ENCODE data around the gene CLIP2. TPM values are rescaled to one million over a fixed set of nuclear protein-coding genes. Genes with fewer than 3 reads are reported as not detected.
"Not testable (repeated sequence)": the region's sequence is repeated elsewhere in the genome, so short reads cannot be mapped to it uniquely, and the experiment has no call there.

Gene CLIP2
- total RNA-seq, 1 donor from 2014 or later, result 32.6 TPM

- not testable (repeated sequence) for H3K36me3 Mint-ChIP-seq (ENCODE audit: low read depth); H3K4me1 Mint-ChIP-seq (ENCODE audit: low read depth); H3K27me3 Mint-ChIP-seq (ENCODE audit: low read depth); H3K9me3 Mint-ChIP-seq (ENCODE audit: low read depth); H3K4me3 Mint-ChIP-seq (ENCODE audit: unreplicated experiment)
- peak; percentile 22 for DNase-seq (ENCODE audit: low spot score)
- TF ChIP-seq CTCF (IDR thresholded peaks at IDR 0.05), result peak; percentile 83
- H3K27ac Mint-ChIP-seq (ENCODE audit: unreplicated experiment), result peak overlapping the region; percentile 76
These were observed 104.5 kb downstream of the CLIP2 start for GRCh38 chr7:74393722-74394121.

GRCh38 chr7:74394601-74395000, 105.4 kb downstream of the CLIP2 start:
- H3K27ac Mint-ChIP-seq (ENCODE audit: unreplicated experiment); H3K9me3 Mint-ChIP-seq (ENCODE audit: low read depth); H3K27me3 Mint-ChIP-seq (ENCODE audit: low read depth); H3K36me3 Mint-ChIP-seq (ENCODE audit: low read depth); H3K4me1 Mint-ChIP-seq (ENCODE audit: low read depth); H3K4me3 Mint-ChIP-seq (ENCODE audit: unreplicated experiment): not testable (repeated sequence)
- peak; percentile 76 for TF ChIP-seq CTCF (IDR thresholded peaks at IDR 0.05)
- DNase-seq (ENCODE audit: low spot score), result peak; percentile 55

GRCh38 chr7:74395745-74396311, 106.6 kb downstream of the CLIP2 start:
- Mint-ChIP-seq H3K27me3 (ENCODE audit: low read depth) (no peaks in the 10 kb centered on the region), H3K27ac (ENCODE audit: unreplicated experiment) (no peak overlapping the region), H3K4me1 (ENCODE audit: low read depth) (peaks cover 7% of the 10 kb centered on the region), H3K4me3 (ENCODE audit: unreplicated experiment) (no peak overlapping the region), H3K9me3 (ENCODE audit: low read depth) (no peaks in the 10 kb centered on the region), H3K36me3 (ENCODE audit: low read depth) (peaks cover 6% of the 10 kb centered on the region)
- no peak for TF ChIP-seq CTCF (IDR thresholded peaks at IDR 0.05)
- DNase-seq (ENCODE audit: low spot score), result peak; percentile 8

GRCh38 chr7:74396993-74397392, 107.8 kb downstream of the CLIP2 start:
- peak; percentile 75 for DNase-seq (ENCODE audit: low spot score)
- Mint-ChIP-seq H3K27me3 (ENCODE audit: low read depth) (no peaks in the 10 kb centered on the region), H3K36me3 (ENCODE audit: low read depth) (peaks cover 8% of the 10 kb centered on the region), H3K27ac (ENCODE audit: unreplicated experiment) (no peak overlapping the region), H3K9me3 (ENCODE audit: low read depth) (no peaks in the 10 kb centered on the region), H3K4me3 (ENCODE audit: unreplicated experiment) (no peak overlapping the region), H3K4me1 (ENCODE audit: low read depth) (peaks cover 7% of the 10 kb centered on the region)
- TF ChIP-seq CTCF (IDR thresholded peaks at IDR 0.05), result no peak

GRCh38 chr7:74398426-74398825, 109.2 kb downstream of the CLIP2 start:
- Mint-ChIP-seq H3K27ac (ENCODE audit: unreplicated experiment) (no peak overlapping the region), H3K27me3 (ENCODE audit: low read depth) (no peaks in the 10 kb centered on the region), H3K4me1 (ENCODE audit: low read depth) (peaks cover 6% of the 10 kb centered on the region), H3K9me3 (ENCODE audit: low read depth) (no peaks in the 10 kb centered on the region), H3K36me3 (ENCODE audit: low read depth) (peaks cover 8% of the 10 kb centered on the region), H3K4me3 (ENCODE audit: unreplicated experiment) (no peak overlapping the region)
- TF ChIP-seq CTCF (IDR thresholded peaks at IDR 0.05), result no peak
- peak; percentile 59 for DNase-seq (ENCODE audit: low spot score)

All from chondrocyte (in vitro differentiated cells).